H1 (cell line): Measurements from ENCODE around the gene MAGOH. TPM values are rescaled to one million over a fixed set of nuclear protein-coding genes. Genes with fewer than 3 reads are reported as not detected.

Source experiments
- CTCF ChIA-PET: fragments of 300-600 bp; sonication (Branson Sonifier 250); formaldehyde crosslinking; loops from one replicate; lab custom pipeline; 2021; ENCODE audit not compliant: partially characterized antibody; lab: Charles Lee
- POLR2A ChIA-PET: fragments of 300-600 bp; sonication (Branson Sonifier 250); formaldehyde crosslinking; loops from one replicate; lab custom pipeline; 2021; ENCODE audit warnings: inconsistent platforms; ENCODE audit not compliant: partially characterized antibody; lab: Charles Lee
- DNase-seq, 2 experiments: peaks; one replicate each; pipeline versions ENCODE4 v3.0.0 to v3.0.0-alpha.2; 2010 to 2022; ENCODE audit warnings: low spot score in 2 of 2, low read depth in 1 of 2, mixed read lengths in 1 of 2
- FAIRE-seq: peaks from 2 replicates; lab custom pipeline; 2011; peaks lifted over from hg19 to GRCh38; lab: Jason Lieb, UNC
- H2AFZ ChIP-seq: 2 replicates; pipeline ENCODE4 v1.8.1; 2012; ENCODE audit warnings: low read length, inconsistent platforms
- H2AK5ac ChIP-seq: 2 replicates; pipeline ENCODE4 v1.6.1; 2013; ENCODE audit warnings: low read depth, low read length
- H2BK120ac ChIP-seq: replicated peaks from 2 replicates; pipeline ENCODE3; 2013; ENCODE audit warnings: low read depth, low read length, inconsistent platforms
- H2BK12ac ChIP-seq: 2 replicates; pipeline ENCODE4 v1.6.1; 2013; ENCODE audit warnings: low read depth, low read length
- H2BK15ac ChIP-seq: 2 replicates; pipeline ENCODE4 v1.6.1; 2013; ENCODE audit warnings: low read length
- H2BK20ac ChIP-seq: 2 replicates; pipeline ENCODE4 v1.6.1; 2013; ENCODE audit warnings: low read length
- H2BK5ac ChIP-seq: 2 replicates; pipeline ENCODE4 v1.6.1; 2013; ENCODE audit warnings: low read depth, low read length
- H3K14ac ChIP-seq: 2 replicates; pipeline ENCODE4 v1.6.1; 2013; ENCODE audit warnings: inconsistent platforms; ENCODE audit not compliant: insufficient read length
- H3K18ac ChIP-seq: 2 replicates; pipeline ENCODE4 v1.6.1; 2013; ENCODE audit warnings: low read length; ENCODE audit errors: extremely low read depth
- H3K23ac ChIP-seq: 2 replicates; pipeline ENCODE4 v1.6.1; 2013; ENCODE audit warnings: inconsistent platforms; ENCODE audit not compliant: insufficient read length
- H3K23me2 ChIP-seq: 2 replicates; pipeline ENCODE4 v1.6.1; 2013; ENCODE audit warnings: low read depth, low read length
- H3K27ac ChIP-seq: 2 replicates; pipeline ENCODE4 v1.6.1; 2011; ENCODE audit warnings: low read depth, low read length, inconsistent platforms
- H3K27me3 ChIP-seq, 4 experiments: replicated peaks in 1 of 4; 1 replicate in 1 of 4; 2 replicates in 3 of 4; pipeline versions ENCODE4 v1.6.1 to v1.8.1; 2011 to 2013; ENCODE audit warnings: low read length in 3 of 4, mild to moderate bottlenecking in 3 of 4, inconsistent platforms in 2 of 4, mixed read lengths in 2 of 4, moderate library complexity in 1 of 4; ENCODE audit not compliant: control insufficient read depth in 3 of 4, insufficient read depth in 3 of 4; ENCODE audit errors: extremely low read depth in 1 of 4
- H3K36me3 ChIP-seq, 4 experiments: 2 replicates each; pipeline versions ENCODE4 v1.6.1 to v1.8.1; 2011 to 2013; ENCODE audit warnings: mild to moderate bottlenecking in 4 of 4, low read length in 3 of 4, moderate library complexity in 2 of 4, control low read depth in 1 of 4, inconsistent platforms in 1 of 4; ENCODE audit not compliant: insufficient read depth in 4 of 4, control insufficient read depth in 2 of 4
- H3K4ac ChIP-seq: replicated peaks from 2 replicates; pipeline ENCODE3; 2013; ENCODE audit warnings: low read length, low read depth, mixed read lengths, inconsistent platforms; ENCODE audit not compliant: insufficient read length
- H3K4me1 ChIP-seq, 4 experiments: replicated peaks in 1 of 4; 1 replicate in 1 of 4; 2 replicates in 3 of 4; pipeline versions ENCODE4 v1.6.1 to v1.8.1; 2011 to 2013; ENCODE audit warnings: low read length in 3 of 4, inconsistent platforms in 2 of 4, mixed read lengths in 1 of 4; ENCODE audit not compliant: insufficient read depth in 4 of 4, control insufficient read depth in 3 of 4
- H3K4me2 ChIP-seq, 2 experiments: 2 replicates each; pipeline versions ENCODE4 v1.6.1 to v1.8.1; 2011 to 2013; ENCODE audit warnings: low read depth in 2 of 2, low read length in 2 of 2, control low read depth in 1 of 2, inconsistent platforms in 1 of 2, mild to moderate bottlenecking in 1 of 2; ENCODE audit not compliant: insufficient read depth in 1 of 2
- H3K4me3 ChIP-seq, 4 experiments: fragments of 200-600, 300-600 bp in 1 of 4; sonication (generic), shearing (Covaris generic), sonication (Bioruptor Twin) in 1 of 4; 2 replicates each; pipeline versions ENCODE4 v1.5.1 to v1.8.1; 2011 to 2016; ENCODE audit warnings: low read length in 4 of 4, low read depth in 3 of 4, control low read depth in 2 of 4, inconsistent platforms in 2 of 4, mild to moderate bottlenecking in 2 of 4, mixed read lengths in 1 of 4, moderate library complexity in 1 of 4; ENCODE audit not compliant: insufficient read depth in 2 of 4; ENCODE audit errors: extremely low read depth in 1 of 4
- H3K56ac ChIP-seq: replicated peaks from 2 replicates; pipeline ENCODE3; 2013; ENCODE audit warnings: low read depth, mild to moderate bottlenecking, mixed read lengths, low read length, inconsistent platforms; ENCODE audit not compliant: insufficient read length
- H3K79me1 ChIP-seq: 2 replicates; pipeline ENCODE4 v1.6.1; 2013; ENCODE audit warnings: low read depth, low read length, control low read depth
- H3K79me2 ChIP-seq, 2 experiments: 2 replicates each; pipeline versions ENCODE4 v1.6.1 to v1.8.1; 2012 to 2013; ENCODE audit warnings: low read length in 2 of 2, mild to moderate bottlenecking in 2 of 2, inconsistent platforms in 1 of 2; ENCODE audit not compliant: insufficient read depth in 2 of 2, control insufficient read depth in 1 of 2
- H3K9ac ChIP-seq, 4 experiments: replicated peaks in 1 of 4; 1 replicate in 1 of 4; 2 replicates in 3 of 4; pipeline versions ENCODE4 v1.6.1 to v1.8.1; 2011 to 2013; ENCODE audit warnings: low read depth in 3 of 4, low read length in 3 of 4, control low read depth in 2 of 4, mild to moderate bottlenecking in 2 of 4, moderate library complexity in 2 of 4, inconsistent platforms in 1 of 4; ENCODE audit errors: extremely low read depth in 1 of 4
- H3K9me3 ChIP-seq, 2 experiments: 2 replicates each; pipeline versions ENCODE4 v1.6.1 to v1.8.1; 2012 to 2013; ENCODE audit warnings: mild to moderate bottlenecking in 2 of 2, moderate library complexity in 2 of 2, control low read depth in 1 of 2, inconsistent platforms in 1 of 2, low read depth in 1 of 2, low read length in 1 of 2, mixed read lengths in 1 of 2; ENCODE audit not compliant: insufficient read depth in 2 of 2
- H4K20me1 ChIP-seq, 2 experiments: replicated peaks in 1 of 2; 2 replicates each; pipeline versions ENCODE3 to v1.8.1; 2011 to 2013; ENCODE audit warnings: inconsistent platforms in 2 of 2, low read length in 2 of 2, mild to moderate bottlenecking in 1 of 2; ENCODE audit not compliant: insufficient read depth in 2 of 2, control insufficient read depth in 1 of 2
- H4K5ac ChIP-seq: 2 replicates; pipeline ENCODE4 v1.6.1; 2013; ENCODE audit warnings: low read length, low read depth, mixed read lengths, inconsistent platforms; ENCODE audit not compliant: insufficient read length
- H4K8ac ChIP-seq: 2 replicates; pipeline ENCODE4 v1.8.0; 2013; ENCODE audit warnings: mild to moderate bottlenecking, moderate library complexity, low read length, inconsistent platforms; ENCODE audit not compliant: insufficient read depth; ENCODE audit errors: extremely low read depth
- H4K91ac ChIP-seq: replicated peaks from 2 replicates; pipeline ENCODE3; 2013; ENCODE audit warnings: low read length, mixed read lengths, inconsistent platforms; ENCODE audit not compliant: insufficient read length
- CHD1 ChIP-seq: IDR thresholded peaks from 2 replicates; pipeline ENCODE4 v1.6.1; 2012; ENCODE audit warnings: low read depth, low read length, improper control_type of control experiment
- CTCF ChIP-seq, 3 experiments: IDR thresholded peaks; 1 replicate in 2 of 3; 2 replicates in 1 of 3; pipeline versions ENCODE4 v1.5.1 to v1.6.1; 2011; ENCODE audit warnings: low read length in 3 of 3, mild to moderate bottlenecking in 3 of 3, inconsistent platforms in 2 of 3, low read depth in 1 of 3, moderate library complexity in 1 of 3; ENCODE audit not compliant: insufficient read depth in 1 of 3; ENCODE audit errors: control extremely low read depth in 1 of 3
- E2F6 ChIP-seq: IDR thresholded peaks from 2 replicates; pipeline ENCODE4 v1.6.1; 2012; ENCODE audit warnings: inconsistent platforms
- EGR1 ChIP-seq: IDR thresholded peaks from 2 replicates; pipeline ENCODE4 v1.6.1; 2011; ENCODE audit warnings: low read depth, low read length, borderline replicate concordance
- HDAC6 ChIP-seq: IDR thresholded peaks from one replicate; pipeline ENCODE4 v1.7.1; 2012; ENCODE audit warnings: low read depth, mild to moderate bottlenecking, inconsistent platforms, low read length, moderate library complexity
- KDM4A ChIP-seq: IDR thresholded peaks from one replicate; pipeline ENCODE4 v1.7.1; 2012; ENCODE audit warnings: low read depth, mild to moderate bottlenecking, moderate library complexity, low read length, inconsistent platforms; ENCODE audit not compliant: severe bottlenecking
- KDM5A ChIP-seq: fragments of 200-600 bp; IDR thresholded peaks from 2 replicates; pipeline ENCODE4 v1.7.1; 2012; ENCODE audit warnings: mild to moderate bottlenecking, low read length, inconsistent platforms, mixed read lengths
- RBBP5 ChIP-seq: IDR thresholded peaks from 2 replicates; pipeline ENCODE4 v1.7.1; 2012; ENCODE audit warnings: low read depth, mild to moderate bottlenecking, inconsistent platforms, low read length, moderate library complexity, borderline replicate concordance
- SP2 ChIP-seq: IDR thresholded peaks from 2 replicates; pipeline ENCODE4 v1.6.1; 2012; ENCODE audit warnings: mild to moderate bottlenecking, low read length, inconsistent platforms
- TCF12 ChIP-seq: IDR thresholded peaks from 2 replicates; pipeline ENCODE4 v1.6.1; 2011; ENCODE audit warnings: low read depth, mild to moderate bottlenecking, low read length
- WGBS, 2 experiments: shearing (Covaris generic) in 1 of 2; methylation state at CpG; one replicate each; pipeline versions ENCODE4 v1.1.6 to v1.1.7; 2013 to 2015; ENCODE audit warnings: low lambda C conversion rate in 2 of 2, mixed read lengths in 2 of 2, inconsistent platforms in 1 of 2, low coverage in 1 of 2, missing lambda C conversion rate in 1 of 2; ENCODE audit not compliant: insufficient replicate concordance in 2 of 2, insufficient coverage in 1 of 2, insufficient read length in 1 of 2; ENCODE audit errors: extremely low coverage in 1 of 2, missing lambda C conversion rate in 1 of 2; 5-methylcytosine and 5-hydroxymethylcytosine counted together
- polyA plus RNA-seq, 7 experiments: library from polyadenylated mRNA; depleted of rRNA in 3 of 7; stranded (reverse) in 5 of 7; unstranded in 2 of 7; fragments of >200 nt in 5 of 7; fragments of 200-250 nt in 2 of 7; gene quantifications; 1 replicate in 5 of 7; 2 replicates in 1 of 7; 4 replicates in 1 of 7; pipeline versions ENCODE4 v1.2.1 to v1.2.3, GENCODE V29; 2011 to 2013; ENCODE audit warnings: missing spikeins in 2 of 7, mixed read lengths in 2 of 7
- total RNA-seq: library from RNA; stranded (reverse); fragmentation: NEBNext Ultra II Directional; extraction: Animal tissue kit (Norgen Biotek cat#: 25700); gene quantifications from 2 replicates; pipeline ENCODE4 v1.2.1, GENCODE V29; 2021

The MAGOH gene
- total and polyA plus RNA-seq, 2 of the 8 experiments (the other 6 are each of a cell fraction or from before 2014, with no cell fraction given) = 46.9 to 74.3 TPM

GRCh38 chr1:53260631-53261247, 22.4 kb upstream of the MAGOH start:
- H2BK15ac ChIP-seq = no peak overlapping the region
- no peak overlapping the region for H3K14ac ChIP-seq
- H3K9ac ChIP-seq = no peak overlapping the region
- no peaks in the 10 kb centered on the region for H3K4me1 ChIP-seq
- no peak overlapping the region for H2BK20ac ChIP-seq
- no peak overlapping the region for H3K4me3 ChIP-seq
- DNase-seq (no peak), FAIRE-seq (no peak)
- no peak overlapping the region for H3K56ac ChIP-seq
- H3K79me2 ChIP-seq = no peaks in the 10 kb centered on the region
- ChIA-PET CTCF (interaction anchor here (1.0 to 7.2 kb wide), 2 partner anchors 9 to 18 kb away, joined by 4 to 36 read pairs; no protein-coding TSS in a partner anchor), POLR2A (interaction anchor here (1.2 kb wide), 1 partner anchor 10 kb away, joined by 4 read pairs; no protein-coding TSS in a partner anchor)
- no peak overlapping the region for H2BK120ac ChIP-seq
- no peak overlapping the region for H2BK5ac ChIP-seq
- peaks cover 2% of the 10 kb centered on the region in 2 experiments for H4K20me1 ChIP-seq
- H3K9me3 ChIP-seq = no peaks in the 10 kb centered on the region
- no peaks in the 10 kb centered on the region for H3K23me2 ChIP-seq
- H4K91ac ChIP-seq = no peak overlapping the region
- H4K8ac ChIP-seq = no peak overlapping the region
- no peak overlapping the region for H2AFZ ChIP-seq
- H2AK5ac ChIP-seq = no peak overlapping the region
- H3K18ac ChIP-seq = no peak overlapping the region
- H4K5ac ChIP-seq = no peak overlapping the region
- H3K23ac ChIP-seq = no peak overlapping the region
- no peaks in the 10 kb centered on the region for H3K79me1 ChIP-seq
- 85% methylated on average over 4 of the region's 4 CpGs; no CpG with 5 or more reads in 1 of the 2 experiments for WGBS, 2 experiments
- H3K4me2 ChIP-seq = no peak overlapping the region
- H3K27me3 ChIP-seq = no peaks in the 10 kb centered on the region
- peaks cover 54 to 97% (median 90%) of the 10 kb centered on the region in 4 experiments for H3K36me3 ChIP-seq
- no peak overlapping the region for H3K27ac ChIP-seq
- no peak overlapping the region for H3K4ac ChIP-seq
- H2BK12ac ChIP-seq = no peak overlapping the region
- no peak for TF ChIP-seq HDAC6
- TF ChIP-seq CTCF (IDR thresholded peaks at IDR 0.05; ENCODE audit: control extremely low read depth in 1 of 3, insufficient read depth in 1 of 3, low read depth in 1 of 3, low read length in 3 of 3) = no peak
- no peak for TF ChIP-seq CHD1
- TF ChIP-seq E2F6 = no peak
- no peak for TF ChIP-seq RBBP5
- TF ChIP-seq SP2 = no peak
- TF ChIP-seq TCF12 = no peak
- no peak for TF ChIP-seq KDM5A
- no peak for TF ChIP-seq EGR1
- no peak for TF ChIP-seq KDM4A
